Natural killer cell (primary cell): ENCODE measurements around the gene IFI44. TPM values are rescaled to one million over a fixed set of nuclear protein-coding genes. Genes with fewer than 3 reads are reported as not detected.

Experiments used
- ATAC-seq, 3 donors: fragments of 150-1000 bp in 2 of 3; fragments of 200-7000 bp in 1 of 3; cut with Tn5 transposase; 1 replicate in 1 of 3; 2 replicates in 2 of 3; pipeline ENCODE4 v1.10.0; 2021; ENCODE audit warnings: mild to moderate bottlenecking in 2 of 3, moderate library complexity in 2 of 3
- DNase-seq, 2 donors: peaks; one replicate each; pipeline versions ENCODE4 v3.0.0 to v3.0.0-alpha.2; 2013 to 2021; ENCODE audit warnings: mixed read lengths in 1 of 2
- H3K27ac ChIP-seq: one replicate; pipeline ENCODE4 v1.5.1; 2013; ENCODE audit warnings: mild to moderate bottlenecking, low read length
- H3K27me3 ChIP-seq: one replicate; pipeline ENCODE4 v1.6.1; 2013; ENCODE audit warnings: low read length; ENCODE audit not compliant: control insufficient read depth, insufficient read depth
- H3K36me3 ChIP-seq: one replicate; pipeline ENCODE4 v1.6.1; 2013; ENCODE audit warnings: low read length; ENCODE audit not compliant: control insufficient read depth, insufficient read depth
- H3K4me1 ChIP-seq: one replicate; pipeline ENCODE4 v1.6.1; 2013; ENCODE audit warnings: low read length; ENCODE audit not compliant: control insufficient read depth, insufficient read depth
- H3K4me3 ChIP-seq: one replicate; pipeline ENCODE4 v1.5.1; 2013; ENCODE audit warnings: low read length
- H3K9me3 ChIP-seq: one replicate; pipeline ENCODE4 v1.6.1; 2013; ENCODE audit warnings: low read length; ENCODE audit not compliant: control insufficient read depth, insufficient read depth
- H3K27ac Mint-ChIP-seq, 2 donors: one replicate each; pipeline ENCODE4 v1.8.0; 2022; ENCODE audit warnings: mild to moderate bottlenecking in 2 of 2, mixed read lengths in 2 of 2, moderate library complexity in 1 of 2
- H3K27me3 Mint-ChIP-seq, 2 donors: one replicate each; pipeline ENCODE4 v1.8.0; 2022; ENCODE audit warnings: low read depth in 2 of 2, mixed read lengths in 2 of 2
- H3K36me3 Mint-ChIP-seq: one replicate; pipeline ENCODE4 v1.8.0; 2022; ENCODE audit warnings: mixed read lengths
- H3K4me1 Mint-ChIP-seq, 2 donors: one replicate each; pipeline ENCODE4 v1.8.0; 2022; ENCODE audit warnings: mixed read lengths in 2 of 2
- H3K4me3 Mint-ChIP-seq: one replicate; pipeline ENCODE4 v1.8.0; 2022; ENCODE audit warnings: mild to moderate bottlenecking, moderate library complexity, mixed read lengths
- H3K9me3 Mint-ChIP-seq, 2 donors: one replicate each; pipeline ENCODE4 v1.8.0; 2022; ENCODE audit warnings: mixed read lengths in 2 of 2
- CTCF ChIP-seq: fragments of 200-600 bp; IDR thresholded peaks from one replicate; pipeline ENCODE4 v1.8.0; 2022; ENCODE audit warnings: antibody characterized with exemption
- WGBS: methylation state at CpG from one replicate; pipeline ENCODE4 v1.1.7; 2013; ENCODE audit warnings: missing lambda C conversion rate; ENCODE audit not compliant: insufficient coverage; 5-methylcytosine and 5-hydroxymethylcytosine counted together
- intact Hi-C: fragments of 100-400 bp; cut with micrococcal nuclease; formaldehyde crosslinking; loops from one replicate; pipeline ENCODE4 v1.14.2; 2022
- total RNA-seq, 4 donors: library from RNA; stranded (reverse); fragments of 120-200 nt in 1 of 4; gene quantifications; one replicate each; pipeline versions ENCODE4 v1.2.3 to v1.2.4, GENCODE V29; 2013 to 2022

IFI44 gene
- total RNA-seq, 3 donors from 2014 or later (not counting 1 experiment from before 2014, with no cell fraction given): 34.6 to 60.2 (median 35.5) TPM

DNA sequence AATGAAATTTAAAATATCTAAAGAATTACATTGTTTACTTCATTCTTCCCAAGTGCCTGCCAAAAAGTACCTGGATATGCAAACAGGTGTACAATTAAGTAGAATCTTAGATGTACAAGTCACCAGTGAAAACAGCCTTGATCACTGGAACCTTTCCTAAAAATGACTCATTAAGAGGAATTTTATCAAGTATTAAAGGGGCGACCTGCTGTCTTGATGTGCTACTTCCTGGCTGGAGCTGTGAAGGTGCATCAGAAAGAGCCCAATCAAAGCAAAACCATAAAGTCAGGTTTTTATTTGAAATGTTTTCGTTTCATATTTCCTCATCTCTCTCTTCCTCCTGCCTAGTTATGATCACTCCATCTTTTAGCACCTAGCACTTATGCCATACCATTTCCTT, 33.4 kb downstream of the IFI44 start:
- no peak for ATAC-seq
- 33% methylated on average over 1 of the region's 2 CpGs for WGBS
- H3K4me3 ChIP-seq: no peak overlapping the region
- TF ChIP-seq CTCF: no peak
- no peaks in the 10 kb centered on the region for H3K9me3 Mint-ChIP-seq
- peaks cover 3% of the 10 kb centered on the region in 2 donors for H3K4me1 Mint-ChIP-seq
- H3K4me3 Mint-ChIP-seq: no peak overlapping the region
- H3K9me3 ChIP-seq: no peaks in the 10 kb centered on the region
- H3K27me3 ChIP-seq: no peaks in the 10 kb centered on the region
- H3K27ac ChIP-seq: no peak overlapping the region
- H3K36me3 ChIP-seq: no peaks in the 10 kb centered on the region
- no peaks in the 10 kb centered on the region for H3K4me1 ChIP-seq
- H3K36me3 Mint-ChIP-seq: no peaks in the 10 kb centered on the region
- H3K27ac Mint-ChIP-seq: no peak overlapping the region
- intact Hi-C loops: no loop called here
- no peak for DNase-seq
- peaks cover 8 to 19% of the 10 kb centered on the region in 2 donors for H3K27me3 Mint-ChIP-seq

- H3K4me3 ChIP-seq: no peak overlapping the region
- no peaks in the 10 kb centered on the region for H3K9me3 ChIP-seq
- no peak for TF ChIP-seq CTCF
- WGBS: 100% methylated on average over 1 of the region's 1 CpG
- Mint-ChIP-seq H3K4me3 (no peak overlapping the region), H3K9me3 (no peaks in the 10 kb centered on the region), H3K36me3 (no peaks in the 10 kb centered on the region), H3K27ac (no peak overlapping the region), H3K4me1 (no peaks in the 10 kb centered on the region), H3K27me3 (peaks cover 12 to 16% of the 10 kb centered on the region in 2 donors)
- H3K36me3 ChIP-seq: no peaks in the 10 kb centered on the region
- DNase-seq (no peak), ATAC-seq (no peak)
- H3K4me1 ChIP-seq: no peaks in the 10 kb centered on the region
- H3K27me3 ChIP-seq: no peaks in the 10 kb centered on the region
- H3K27ac ChIP-seq: no peak overlapping the region
- intact Hi-C loops: no loop called here
These were observed 37.7 kb downstream of the IFI44 start for GRCh38 chr1:78687315-78687714.

DNA sequence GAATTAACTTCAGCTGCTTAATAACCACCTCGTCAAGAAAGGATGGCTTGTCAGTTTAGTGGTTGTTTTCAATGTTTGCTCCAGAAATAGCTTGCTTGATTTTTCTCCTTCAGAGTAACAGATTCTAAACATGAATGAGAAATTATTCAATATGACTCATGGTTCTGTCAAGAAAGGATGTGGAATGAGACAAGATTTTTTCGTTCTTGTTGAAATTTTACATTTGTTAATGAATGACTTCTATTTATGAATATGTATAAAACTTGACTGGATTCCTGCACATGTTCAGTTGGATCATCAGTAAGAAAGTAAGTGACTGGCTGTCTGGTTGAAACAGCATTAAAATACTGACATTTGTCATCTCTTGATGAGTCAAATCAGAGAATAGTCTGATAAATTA, 38.3 kb downstream of the IFI44 start:
- Histone ChIP-seq H3K36me3 (no peaks in the 10 kb centered on the region), H3K27me3 (no peaks in the 10 kb centered on the region), H3K9me3 (no peaks in the 10 kb centered on the region), H3K4me1 (no peaks in the 10 kb centered on the region), H3K4me3 (no peak overlapping the region), H3K27ac (no peak overlapping the region)
- H3K4me1 Mint-ChIP-seq: no peaks in the 10 kb centered on the region
- 61% methylated on average over 2 of the region's 2 CpGs for WGBS
- ATAC-seq (no peak), DNase-seq (no peak)
- intact Hi-C loops: no loop called here
- no peaks in the 10 kb centered on the region for H3K36me3 Mint-ChIP-seq
- no peak overlapping the region for H3K27ac Mint-ChIP-seq
- no peak overlapping the region for H3K4me3 Mint-ChIP-seq
- no peaks in the 10 kb centered on the region for H3K9me3 Mint-ChIP-seq
- TF ChIP-seq CTCF: no peak
- peaks cover 12 to 16% of the 10 kb centered on the region in 2 donors for H3K27me3 Mint-ChIP-seq

DNA sequence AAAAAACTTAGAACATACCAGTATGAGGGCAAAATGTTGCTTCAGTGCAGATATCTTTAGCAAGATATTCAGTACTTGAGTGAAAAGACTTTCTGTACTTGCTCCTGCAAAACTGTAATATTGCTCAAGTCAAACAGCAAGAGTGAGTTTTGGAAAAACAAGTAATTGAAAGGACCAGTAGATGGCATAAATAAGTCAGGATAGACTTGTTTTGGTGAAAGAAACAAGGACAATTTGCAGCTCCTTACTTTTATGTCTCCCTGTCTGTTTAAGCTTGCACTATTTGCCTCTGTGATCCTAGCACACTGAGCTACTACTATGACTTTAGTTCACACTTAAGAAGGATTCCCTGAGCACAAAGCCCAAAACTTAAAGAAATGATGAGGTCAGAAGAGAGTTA, 39.1 kb downstream of the IFI44 start:
- H3K27ac Mint-ChIP-seq: no peak overlapping the region
- no peaks in the 10 kb centered on the region for H3K36me3 ChIP-seq
- H3K27me3 ChIP-seq: no peaks in the 10 kb centered on the region
- H3K9me3 ChIP-seq: no peaks in the 10 kb centered on the region
- no peak overlapping the region for H3K4me3 ChIP-seq
- H3K4me3 Mint-ChIP-seq: no peak overlapping the region
- no peaks in the 10 kb centered on the region for H3K4me1 Mint-ChIP-seq
- ATAC-seq (no peak), DNase-seq (no peak)
- H3K9me3 Mint-ChIP-seq: no peaks in the 10 kb centered on the region
- H3K27me3 Mint-ChIP-seq: peaks cover 9 to 16% of the 10 kb centered on the region in 2 donors
- H3K27ac ChIP-seq: no peak overlapping the region
- no peaks in the 10 kb centered on the region for H3K36me3 Mint-ChIP-seq
- H3K4me1 ChIP-seq: no peaks in the 10 kb centered on the region
- intact Hi-C loops: no loop called here
- TF ChIP-seq CTCF: no peak
